HL-60 (cell line): ENCODE data around the gene CCDC8.

Experiments used
- DNase-seq, 2 experiments: peaks; one replicate each; pipeline ENCODE4 v3.0.0-alpha.2; 2010 to 2020; ENCODE audit warnings: low read depth in 1 of 2, low spot score in 1 of 2
- H3K27ac ChIP-seq: fragments of 250-450 bp; sonication (Bioruptor Pico); replicated peaks from 2 replicates; pipeline ENCODE4 v1.5.1; 2020; ENCODE audit warnings: mild to moderate bottlenecking, moderate library complexity
- H3K27me3 ChIP-seq: fragments of 250-450 bp; sonication (Bioruptor Pico); 2 replicates; pipeline ENCODE4 v1.5.1; 2021; ENCODE audit warnings: mild to moderate bottlenecking, moderate library complexity; ENCODE audit not compliant: insufficient read depth, poor library complexity, severe bottlenecking
- H3K4me3 ChIP-seq: replicated peaks from 2 replicates; pipeline ENCODE4 v1.5.1; 2011; ENCODE audit warnings: mild to moderate bottlenecking, control low read depth, low read length; ENCODE audit not compliant: insufficient read depth
- GABPA ChIP-seq: IDR thresholded peaks from 2 replicates; pipeline ENCODE4 v1.6.1; 2012; ENCODE audit warnings: low read depth
- POLR2AphosphoS5 ChIP-seq: IDR thresholded peaks from 2 replicates; pipeline ENCODE4 v1.6.1; 2012; ENCODE audit warnings: low read depth
- REST ChIP-seq: IDR thresholded peaks from 2 replicates; pipeline ENCODE4 v1.6.1; 2012; ENCODE audit warnings: low read depth; ENCODE audit not compliant: insufficient replicate concordance
- SPI1 ChIP-seq: IDR thresholded peaks from 2 replicates; pipeline ENCODE4 v1.6.1; 2012; ENCODE audit warnings: low read depth, mild to moderate bottlenecking, borderline replicate concordance
- TF ChIP-seq, protein P1 (sequence below): IDR thresholded peaks from one replicate; pipeline ENCODE4 v1.5.1; 2011; ENCODE audit warnings: low read length, control low read depth, inconsistent platforms; ENCODE audit not compliant: insufficient read depth

CCDC8 gene

GRCh38 chr19:46388311-46389095 is 24.9 kb downstream of the CCDC8 start:
- Histone ChIP-seq H3K27me3 (no peaks in the 10 kb centered on the region), H3K27ac (no peak overlapping the region), H3K4me3 (no peak overlapping the region)
- no peak for TF ChIP-seq POLR2AphosphoS5
- TF ChIP-seq, protein P1, sequence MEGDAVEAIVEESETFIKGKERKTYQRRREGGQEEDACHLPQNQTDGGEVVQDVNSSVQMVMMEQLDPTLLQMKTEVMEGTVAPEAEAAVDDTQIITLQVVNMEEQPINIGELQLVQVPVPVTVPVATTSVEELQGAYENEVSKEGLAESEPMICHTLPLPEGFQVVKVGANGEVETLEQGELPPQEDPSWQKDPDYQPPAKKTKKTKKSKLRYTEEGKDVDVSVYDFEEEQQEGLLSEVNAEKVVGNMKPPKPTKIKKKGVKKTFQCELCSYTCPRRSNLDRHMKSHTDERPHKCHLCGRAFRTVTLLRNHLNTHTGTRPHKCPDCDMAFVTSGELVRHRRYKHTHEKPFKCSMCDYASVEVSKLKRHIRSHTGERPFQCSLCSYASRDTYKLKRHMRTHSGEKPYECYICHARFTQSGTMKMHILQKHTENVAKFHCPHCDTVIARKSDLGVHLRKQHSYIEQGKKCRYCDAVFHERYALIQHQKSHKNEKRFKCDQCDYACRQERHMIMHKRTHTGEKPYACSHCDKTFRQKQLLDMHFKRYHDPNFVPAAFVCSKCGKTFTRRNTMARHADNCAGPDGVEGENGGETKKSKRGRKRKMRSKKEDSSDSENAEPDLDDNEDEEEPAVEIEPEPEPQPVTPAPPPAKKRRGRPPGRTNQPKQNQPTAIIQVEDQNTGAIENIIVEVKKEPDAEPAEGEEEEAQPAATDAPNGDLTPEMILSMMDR = no peak
- TF ChIP-seq REST = no peak
- TF ChIP-seq SPI1 = no peak
- TF ChIP-seq GABPA = no peak
- DNase-seq = no peak

GRCh38 chr19:46387713-46388130 is 25.6 kb downstream of the CCDC8 start:
- Histone ChIP-seq H3K4me3 (no peak overlapping the region), H3K27ac (no peak overlapping the region), H3K27me3 (no peaks in the 10 kb centered on the region)
- no peak for TF ChIP-seq POLR2AphosphoS5
- TF ChIP-seq REST = no peak
- TF ChIP-seq, protein P1 = no peak
- no peak for TF ChIP-seq SPI1
- no peak for TF ChIP-seq GABPA
- no peak for DNase-seq

GRCh38 chr19:46386996-46387712 is 26.2 kb downstream of the CCDC8 start:
- H3K27me3 ChIP-seq = no peaks in the 10 kb centered on the region
- H3K4me3 ChIP-seq = no peak overlapping the region
- no peak overlapping the region for H3K27ac ChIP-seq
- TF ChIP-seq, protein P1 = no peak
- TF ChIP-seq POLR2AphosphoS5 = no peak
- no peak for TF ChIP-seq SPI1
- TF ChIP-seq REST = no peak
- TF ChIP-seq GABPA = no peak
- DNase-seq = no peak
